ENCODE results near the gene SPIN3.
"Not testable (repeated sequence)": the region's sequence is repeated elsewhere in the genome, so short reads cannot be mapped to it uniquely, and the experiment has no call there.

SPIN3 gene

DNA sequence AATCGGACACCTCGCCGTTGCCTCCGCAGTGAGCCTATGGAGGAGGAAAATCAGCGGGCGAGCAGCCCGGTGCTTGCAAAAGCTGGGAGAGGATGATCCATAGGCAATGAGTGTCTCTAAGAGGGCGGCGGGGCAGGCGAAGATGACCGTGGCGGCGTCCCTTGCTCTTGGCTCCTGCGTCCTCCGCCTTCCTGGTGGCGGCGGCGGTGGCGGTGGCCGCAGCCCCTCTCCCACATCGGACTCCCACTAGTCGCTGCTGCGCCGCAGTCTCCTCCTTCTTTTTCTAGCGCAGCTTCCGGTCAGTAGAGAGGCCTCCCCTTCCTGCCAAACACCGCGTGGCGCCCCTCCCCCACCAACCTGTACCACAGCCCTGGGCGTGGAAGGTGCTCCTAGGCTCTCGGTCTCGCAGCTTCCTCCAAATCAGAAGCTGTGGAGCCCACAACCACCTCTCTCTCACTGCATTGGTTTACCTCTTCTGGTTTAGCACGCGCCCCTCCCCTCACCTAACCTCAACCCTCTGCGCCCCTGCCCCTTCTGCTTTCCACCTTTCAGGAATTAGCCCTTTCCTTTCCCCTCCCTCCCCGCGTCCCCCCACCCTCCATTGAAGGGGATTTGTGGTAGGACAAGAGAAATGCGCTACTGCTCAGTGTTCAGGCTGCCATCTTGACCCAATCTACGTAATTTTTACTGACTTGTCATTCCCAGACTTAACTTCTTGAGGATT lies at the start of gene SPIN3:
SPIN3 (minus strand) TSS at position 271 of the 724 bp plus-strand sequence. CDS start 594 bp downstream, outside the sequence.
- DNase-seq (ENCODE audit: extremely low spot score, insufficient read length, low read depth) (peak; percentile 47), FAIRE-seq (peak; percentile 95)

DNA sequence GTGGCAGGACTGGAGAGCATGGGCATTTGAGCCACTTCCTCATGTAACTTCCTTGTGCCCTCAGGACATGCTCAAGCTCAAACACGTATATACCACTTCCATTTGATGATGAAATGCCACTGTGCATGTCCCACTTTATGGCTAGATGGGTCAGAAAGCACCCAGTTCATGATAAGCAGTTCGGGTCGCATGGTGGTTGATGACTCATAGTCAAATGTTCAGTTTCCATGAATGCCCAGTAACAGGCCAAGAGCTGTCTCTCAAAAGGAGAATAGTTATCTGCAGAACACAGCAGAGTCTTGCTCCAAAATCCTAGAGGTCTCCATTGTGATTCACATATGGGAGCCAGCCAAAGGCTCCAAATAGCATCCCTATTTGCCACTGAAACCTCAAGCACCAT lies 48.9 kb upstream of the SPIN3 start:
- FAIRE-seq (no peak), DNase-seq (ENCODE audit: extremely low spot score, insufficient read length, low read depth) (no peak)

DNA sequence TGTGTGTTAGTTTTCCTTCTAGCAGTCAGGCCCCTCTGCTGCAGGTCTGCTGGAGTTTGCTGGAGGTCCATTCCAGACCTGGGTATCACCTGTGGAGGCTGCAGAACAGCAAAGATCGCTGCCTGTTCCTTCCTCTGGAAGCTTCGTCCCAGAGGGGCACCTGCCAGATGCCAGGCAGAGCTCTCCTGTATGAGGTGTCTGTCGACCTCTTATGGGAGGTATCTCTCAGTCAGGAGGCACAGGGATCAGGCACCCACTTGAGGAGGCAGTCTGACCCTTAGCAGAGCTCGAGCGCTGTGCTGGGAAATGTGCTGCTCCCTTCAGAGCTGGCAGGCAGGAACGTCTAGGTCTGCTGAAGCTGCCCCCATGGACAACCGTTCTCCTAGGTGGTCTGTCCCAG lies 41.9 kb upstream of the SPIN3 start:
- not testable (repeated sequence) for FAIRE-seq; DNase-seq (ENCODE audit: extremely low spot score, insufficient read length, low read depth)

DNA sequence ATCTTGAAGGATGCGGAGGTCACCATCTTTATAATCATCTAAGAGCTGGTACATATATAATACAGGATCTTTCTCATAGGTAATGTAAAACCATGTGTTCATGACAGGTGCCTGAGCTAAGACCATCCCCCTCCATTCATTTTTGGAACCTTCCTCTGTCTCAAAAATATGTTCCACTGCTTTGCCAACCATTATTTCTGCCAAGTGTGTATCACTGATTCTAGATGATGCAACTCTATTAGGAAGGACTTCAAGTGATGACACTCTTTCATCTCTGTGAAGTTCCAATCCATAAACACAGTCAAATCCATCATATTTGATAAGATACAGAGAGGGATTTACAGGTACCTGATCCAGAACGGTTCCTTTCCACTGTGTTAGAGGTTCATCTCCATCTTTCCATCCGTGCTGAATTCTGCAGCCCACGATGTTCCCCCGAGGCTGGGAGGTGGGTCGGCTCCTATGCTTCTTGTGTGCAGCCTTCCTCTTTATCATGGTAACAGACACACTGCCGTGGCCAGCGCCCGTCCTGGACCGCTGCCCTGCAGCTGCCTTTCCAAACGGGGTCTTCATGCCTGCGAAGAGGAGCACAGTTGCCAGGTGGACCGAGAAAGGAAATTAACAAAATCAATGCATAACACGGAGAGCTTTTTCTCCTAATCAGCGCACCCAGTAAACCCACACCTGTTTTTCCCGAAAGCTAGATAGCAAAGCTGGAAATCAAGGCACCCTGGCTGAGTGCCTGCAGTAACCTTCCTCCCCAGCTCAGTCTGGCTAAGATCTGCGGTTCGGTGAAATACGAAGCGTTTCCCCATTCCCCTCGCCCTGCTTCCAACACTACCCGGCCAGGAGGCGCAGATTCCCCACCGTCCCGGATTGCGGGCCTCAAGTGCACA lies 718 bp downstream of the SPIN3 start:
- FAIRE-seq: no peak
- no peak for DNase-seq (ENCODE audit: extremely low spot score, insufficient read length, low read depth)

DNA sequence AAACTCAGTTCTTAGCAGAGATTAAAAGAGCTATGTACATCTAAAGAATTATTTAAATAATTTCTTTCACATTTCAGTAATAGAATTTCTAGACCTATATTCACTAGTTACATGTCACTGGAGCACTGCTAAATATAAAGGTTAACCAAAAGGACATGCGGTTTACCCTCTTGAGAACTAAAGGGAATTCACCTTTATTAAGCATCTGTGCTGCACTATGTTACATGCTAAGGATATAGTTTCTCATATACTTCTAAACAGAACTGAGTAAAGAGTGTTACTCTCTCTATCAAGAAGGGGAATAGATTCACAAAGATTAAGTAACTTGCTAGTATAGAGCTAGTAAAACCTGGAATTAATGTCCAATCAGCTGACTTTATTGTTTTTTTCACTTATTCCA lies 7.6 kb downstream of the SPIN3 start:
- no peak for DNase-seq (ENCODE audit: extremely low spot score, insufficient read length, low read depth)
- no peak for FAIRE-seq

DNA sequence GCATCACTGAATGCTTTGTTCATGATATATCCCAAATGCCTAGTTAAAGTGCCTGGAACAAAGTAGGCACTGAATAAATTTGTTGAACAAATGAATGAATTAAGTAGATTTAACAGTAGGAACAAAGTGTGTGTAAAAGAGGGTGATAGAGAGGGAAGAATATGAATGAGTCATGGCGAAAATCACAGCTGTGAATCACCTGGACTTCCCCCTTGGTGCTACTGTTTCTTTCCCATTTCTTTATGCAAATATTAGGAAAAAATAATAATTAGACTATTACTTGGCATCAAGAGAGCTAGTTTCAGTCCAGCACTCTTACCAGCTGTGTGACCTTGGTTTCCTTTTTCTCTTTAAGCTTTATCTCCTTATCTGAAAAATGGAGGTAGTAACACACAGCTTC lies 9.2 kb downstream of the SPIN3 start:
- no peak for DNase-seq (ENCODE audit: extremely low spot score, insufficient read length, low read depth)
- peak; percentile 71 for FAIRE-seq

DNA sequence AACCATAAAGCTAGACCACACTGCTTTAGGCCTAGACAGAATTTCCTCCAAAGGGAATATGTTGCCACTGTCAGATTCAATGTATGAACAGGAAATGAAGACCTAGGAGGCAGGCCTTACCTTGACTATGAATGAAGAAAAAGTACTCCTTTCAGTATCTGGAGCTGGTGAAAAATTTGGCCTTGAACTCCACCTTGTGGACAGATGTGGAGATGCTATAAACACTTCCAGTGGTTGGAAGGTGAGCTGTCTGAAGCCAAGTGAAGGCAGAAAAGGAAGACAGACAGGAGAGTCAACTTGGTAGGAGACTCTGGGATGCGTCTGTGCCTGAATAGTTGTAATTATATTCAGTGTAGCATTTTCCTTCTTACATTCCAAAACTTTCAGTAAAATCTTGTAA lies 17.2 kb downstream of the SPIN3 start:
- DNase-seq (ENCODE audit: extremely low spot score, insufficient read length, low read depth) (no peak), FAIRE-seq (peak; percentile 94)

DNA sequence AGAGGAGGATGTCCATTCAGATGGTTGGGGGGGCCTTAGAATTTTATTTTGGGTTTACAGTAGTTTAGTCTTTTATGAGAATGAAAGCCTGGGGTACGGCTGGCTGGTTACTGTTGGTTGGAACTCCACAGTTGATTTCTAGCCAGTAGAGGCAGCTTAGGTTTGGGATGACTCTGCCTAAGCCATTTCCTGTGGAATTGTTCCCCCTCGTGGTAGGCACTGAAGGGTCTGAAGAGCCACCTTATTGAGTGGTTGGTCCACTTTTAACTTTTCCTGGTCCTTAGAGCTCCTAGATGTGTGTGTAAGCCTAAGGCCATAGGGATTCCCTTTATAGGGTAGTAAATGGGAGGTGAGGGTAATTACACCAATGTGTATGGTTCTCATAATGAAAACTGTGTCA lies 19.7 kb downstream of the SPIN3 start:
- no peak for DNase-seq (ENCODE audit: extremely low spot score, insufficient read length, low read depth)
- no peak for FAIRE-seq

DNA sequence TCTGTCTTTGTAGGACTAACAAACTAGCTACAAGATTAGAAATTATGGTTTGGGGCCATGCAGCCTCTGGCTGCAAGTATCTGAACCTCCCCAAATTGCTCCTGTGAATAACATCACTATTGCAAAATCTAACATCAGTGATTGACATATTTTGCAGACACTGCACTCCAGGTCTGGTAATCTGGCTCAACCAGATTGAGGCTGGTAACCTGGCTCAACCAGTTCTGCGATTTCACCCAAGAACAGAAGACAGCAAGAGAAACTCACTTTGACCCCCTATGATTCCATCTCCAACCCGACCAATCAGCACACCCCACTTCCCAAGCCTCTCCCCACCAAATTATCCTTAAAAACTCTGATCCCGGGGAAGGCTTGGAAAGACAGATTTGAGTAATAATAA lies 20.9 kb downstream of the SPIN3 start:
- DNase-seq (ENCODE audit: extremely low spot score, insufficient read length, low read depth): no peak
- FAIRE-seq: no peak

DNA sequence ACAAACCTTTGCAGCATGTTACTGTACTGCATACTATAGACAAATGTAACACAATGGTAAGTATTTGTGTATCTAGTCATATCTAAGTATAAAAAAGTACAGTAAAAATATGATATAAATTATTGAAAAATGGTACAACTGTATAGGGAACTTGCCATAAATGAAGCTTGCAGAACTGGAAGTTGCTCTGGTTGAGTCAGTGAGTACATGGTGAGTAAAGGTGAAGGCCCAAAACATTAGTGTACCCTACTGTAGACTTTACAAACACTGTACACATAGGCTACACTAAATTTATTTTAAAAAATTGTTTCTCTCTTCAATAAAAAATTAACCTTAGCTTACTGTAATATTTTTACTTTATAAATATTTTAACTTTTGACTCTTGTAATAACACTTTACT lies 25.8 kb downstream of the SPIN3 start:
- FAIRE-seq (no peak), DNase-seq (ENCODE audit: extremely low spot score, insufficient read length, low read depth) (no peak)

DNA sequence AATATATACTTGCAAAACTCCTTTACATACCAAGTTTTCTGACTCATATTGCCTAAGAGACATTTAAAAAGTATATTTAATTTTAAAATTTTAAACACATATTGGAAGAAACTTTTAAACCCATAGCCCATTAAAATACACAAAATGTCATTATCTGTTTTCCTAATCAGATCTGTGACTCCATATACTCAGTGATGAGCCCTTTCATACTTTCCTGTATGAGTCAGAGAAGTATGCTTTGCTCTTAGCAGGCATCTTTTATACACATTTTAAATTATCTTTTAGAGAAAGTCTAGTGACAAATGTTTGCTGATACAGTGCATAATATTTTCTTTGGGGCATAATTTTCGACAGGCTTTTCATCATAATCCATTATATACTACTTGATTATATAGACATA lies 26.4 kb downstream of the SPIN3 start:
- DNase-seq (ENCODE audit: extremely low spot score, insufficient read length, low read depth): no peak
- no peak for FAIRE-seq

DNA sequence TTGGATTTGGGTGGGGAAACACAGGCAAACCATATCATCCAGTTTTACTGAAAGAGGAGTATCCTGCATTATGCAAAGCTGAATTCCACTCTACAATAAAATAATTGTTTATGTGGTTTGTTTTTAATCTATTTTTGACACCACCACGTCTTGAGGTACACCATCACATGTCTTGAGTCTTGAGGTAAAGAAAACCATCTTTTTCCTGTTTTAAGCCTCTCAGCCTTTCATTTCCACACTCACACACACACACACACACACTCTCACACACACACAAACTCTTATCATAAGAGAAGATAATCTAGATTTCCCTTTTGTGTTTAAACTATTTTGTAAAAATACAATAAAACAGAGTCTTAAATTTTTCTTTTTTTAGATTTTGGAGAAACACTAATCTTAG lies 32.0 kb downstream of the SPIN3 start:
- FAIRE-seq (no peak), DNase-seq (ENCODE audit: extremely low spot score, insufficient read length, low read depth) (no peak)

DNA sequence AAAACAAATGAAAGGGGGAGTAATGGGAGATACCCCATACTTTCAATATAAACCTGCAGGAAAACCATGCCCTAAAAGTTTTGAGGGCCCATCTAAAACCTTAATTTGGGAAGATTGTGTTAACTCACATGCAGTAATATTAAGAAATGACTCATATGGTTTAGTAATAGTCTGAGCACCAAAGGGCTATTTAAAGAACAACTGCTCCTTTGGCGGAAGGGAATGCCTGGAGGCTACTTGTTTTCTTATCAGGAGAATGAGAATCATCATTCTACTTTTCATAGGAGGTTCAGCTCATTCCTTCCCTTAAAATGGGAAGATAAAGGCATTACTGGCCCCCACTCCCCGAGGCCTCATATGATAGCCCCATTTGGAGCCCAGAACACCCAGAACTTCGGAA lies 47.6 kb downstream of the SPIN3 start:
- FAIRE-seq (no peak), DNase-seq (ENCODE audit: extremely low spot score, insufficient read length, low read depth) (no peak)

DNA sequence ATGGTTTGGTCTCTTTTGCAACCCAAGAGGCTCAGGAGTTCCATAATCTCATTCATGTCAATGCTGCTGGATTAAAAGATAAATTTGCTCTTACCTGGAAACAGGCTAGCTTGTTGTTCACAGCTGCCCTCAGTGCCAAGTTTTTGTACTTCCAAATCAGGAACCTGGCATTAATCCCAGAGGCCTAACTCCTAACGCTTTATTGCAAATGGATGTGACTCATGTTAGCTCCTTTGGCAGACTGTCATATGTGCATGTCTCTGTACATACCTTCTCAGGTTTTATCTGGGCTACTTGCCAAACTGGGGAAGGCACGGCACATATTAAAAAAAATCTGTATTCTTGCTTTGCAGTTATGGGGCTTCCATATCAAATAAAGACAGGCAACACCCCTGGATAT lies 49.1 kb downstream of the SPIN3 start:
- FAIRE-seq: not testable (repeated sequence)

DNA sequence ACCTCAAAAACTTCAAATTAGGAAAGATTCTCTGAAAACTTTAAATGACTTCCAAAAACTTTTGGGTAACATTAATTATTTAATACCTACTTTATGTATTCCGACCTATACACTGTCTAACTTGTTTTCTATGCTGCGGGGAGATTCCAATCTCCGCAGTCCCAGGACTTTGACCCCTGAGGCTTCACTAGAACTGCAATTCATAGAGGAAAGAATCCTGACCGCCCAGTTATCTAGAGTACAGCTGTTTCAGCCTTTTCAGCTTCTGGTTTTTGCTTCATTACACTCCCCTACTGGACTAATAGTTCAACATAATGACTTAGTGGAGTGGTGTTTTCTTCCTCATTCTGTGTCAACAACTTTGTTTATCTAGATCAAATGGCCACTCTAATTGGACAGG lies 50.1 kb downstream of the SPIN3 start:
- not testable (repeated sequence) for FAIRE-seq; DNase-seq (ENCODE audit: extremely low spot score, insufficient read length, low read depth)

More for the DNA sequence above, 49.1 kb downstream of the SPIN3 start:
- DNase-seq (ENCODE audit: extremely low spot score, insufficient read length, low read depth): not testable (repeated sequence)

DNA sequence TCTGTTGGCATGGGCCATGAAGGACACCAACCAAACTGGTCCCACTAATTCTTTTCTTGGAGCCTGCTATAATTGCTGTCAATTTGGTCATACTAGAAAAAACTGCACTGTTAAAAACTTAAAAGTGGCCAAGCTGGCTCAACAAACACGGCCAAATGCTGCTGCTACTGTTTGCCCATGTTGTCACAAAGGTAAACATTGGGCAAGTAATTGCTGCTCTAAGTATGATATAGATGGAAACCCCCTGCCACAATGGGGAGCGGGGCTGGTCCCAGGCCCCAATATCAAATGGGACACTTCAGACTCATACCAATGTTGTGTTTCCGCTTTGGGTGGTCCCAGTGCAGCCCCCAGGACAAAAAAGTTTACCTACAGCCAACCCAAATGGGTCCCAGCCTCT lies 52.1 kb downstream of the SPIN3 start:
- FAIRE-seq (no peak), DNase-seq (ENCODE audit: extremely low spot score, insufficient read length, low read depth) (no peak)
